DOHH2 (cell line): Measurements from ENCODE around the gene HSD11B1L.

Experiments
- EZH2phosphoT487 ChIP-seq: fragments of 200-600 bp; sonication (generic); IDR thresholded peaks from 2 replicates; pipeline ENCODE4 v1.6.1; 2017; ENCODE audit warnings: borderline replicate concordance, mild to moderate bottlenecking, antibody characterized with exemption, low read length, moderate library complexity, mixed read lengths
- TF ChIP-seq, protein P1 (sequence below): fragments of 200-600 bp; sonication (generic); IDR thresholded peaks from one replicate; pipeline ENCODE4 v1.5.1; 2014; ENCODE audit warnings: antibody characterized with exemption, mild to moderate bottlenecking, low read depth, low read length; ENCODE audit not compliant: poor library complexity, severe bottlenecking

DNA sequence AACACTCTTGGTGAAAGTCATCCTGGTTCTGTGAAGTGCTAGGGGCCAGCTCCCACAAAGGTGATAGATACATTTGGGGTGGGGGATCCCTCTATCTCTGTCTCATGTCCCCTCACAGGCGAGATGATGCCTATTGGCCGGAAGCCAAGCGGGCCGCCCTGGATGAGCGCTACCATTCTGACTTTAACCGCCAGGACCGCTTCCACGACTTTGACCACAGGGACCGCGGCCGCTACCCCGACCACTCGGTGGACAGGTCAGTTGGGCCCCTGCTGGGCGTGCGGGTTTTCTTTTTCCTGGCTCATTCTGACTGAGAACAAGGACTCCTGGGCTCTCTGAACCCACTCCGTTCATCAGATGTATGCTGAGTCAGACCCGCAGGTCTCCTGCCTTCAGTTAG, 16.9 kb upstream of the HSD11B1L start:
- TF ChIP-seq, protein P1, sequence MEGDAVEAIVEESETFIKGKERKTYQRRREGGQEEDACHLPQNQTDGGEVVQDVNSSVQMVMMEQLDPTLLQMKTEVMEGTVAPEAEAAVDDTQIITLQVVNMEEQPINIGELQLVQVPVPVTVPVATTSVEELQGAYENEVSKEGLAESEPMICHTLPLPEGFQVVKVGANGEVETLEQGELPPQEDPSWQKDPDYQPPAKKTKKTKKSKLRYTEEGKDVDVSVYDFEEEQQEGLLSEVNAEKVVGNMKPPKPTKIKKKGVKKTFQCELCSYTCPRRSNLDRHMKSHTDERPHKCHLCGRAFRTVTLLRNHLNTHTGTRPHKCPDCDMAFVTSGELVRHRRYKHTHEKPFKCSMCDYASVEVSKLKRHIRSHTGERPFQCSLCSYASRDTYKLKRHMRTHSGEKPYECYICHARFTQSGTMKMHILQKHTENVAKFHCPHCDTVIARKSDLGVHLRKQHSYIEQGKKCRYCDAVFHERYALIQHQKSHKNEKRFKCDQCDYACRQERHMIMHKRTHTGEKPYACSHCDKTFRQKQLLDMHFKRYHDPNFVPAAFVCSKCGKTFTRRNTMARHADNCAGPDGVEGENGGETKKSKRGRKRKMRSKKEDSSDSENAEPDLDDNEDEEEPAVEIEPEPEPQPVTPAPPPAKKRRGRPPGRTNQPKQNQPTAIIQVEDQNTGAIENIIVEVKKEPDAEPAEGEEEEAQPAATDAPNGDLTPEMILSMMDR: no peak
- TF ChIP-seq EZH2phosphoT487: no peak
